DND-41 (cell line): ENCODE results near the gene DSCAML1.

Experiments used
- ATAC-seq: fragments of 200-7000 bp; cut with Tn5 transposase; 3 replicates; pipeline ENCODE4 v1.9.1; 2021; ENCODE audit warnings: low read depth; ENCODE audit not compliant: insufficient read depth
- DNase-seq: peaks from one replicate; pipeline ENCODE4 v3.0.0-alpha.2; 2020
- H2AFZ ChIP-seq: 2 replicates; pipeline ENCODE4 v1.6.0; 2012; ENCODE audit warnings: low read depth, low read length
- H3K27ac ChIP-seq: 2 replicates; pipeline ENCODE4 v1.5.1; 2012; ENCODE audit warnings: low read length, inconsistent platforms
- H3K27me3 ChIP-seq: fragments of 200-600 bp; sonication (generic); 2 replicates; pipeline ENCODE4 v1.6.0; 2012; ENCODE audit warnings: low read length, mild to moderate bottlenecking, inconsistent platforms; ENCODE audit not compliant: insufficient read depth, poor library complexity
- H3K36me3 ChIP-seq: 2 replicates; pipeline ENCODE4 v1.5.1; 2012; ENCODE audit warnings: low read length, inconsistent platforms; ENCODE audit not compliant: insufficient read depth
- H3K4me1 ChIP-seq: 2 replicates; pipeline ENCODE4 v1.5.1; 2012; ENCODE audit warnings: mild to moderate bottlenecking, low read length; ENCODE audit not compliant: insufficient read depth
- H3K4me2 ChIP-seq: 2 replicates; pipeline ENCODE4 v1.6.0; 2012; ENCODE audit warnings: mild to moderate bottlenecking, moderate library complexity, low read length, inconsistent platforms; ENCODE audit not compliant: insufficient read depth
- H3K4me3 ChIP-seq, 2 experiments: fragments of 200-600 bp in 1 of 2; shearing (Covaris generic) in 1 of 2; 2 replicates each; pipeline ENCODE4 v1.5.1; 2012 to 2016; ENCODE audit warnings: inconsistent platforms in 2 of 2, low read length in 2 of 2, mild to moderate bottlenecking in 2 of 2, low read depth in 1 of 2, moderate library complexity in 1 of 2
- H3K79me2 ChIP-seq: 2 replicates; pipeline ENCODE4 v1.6.0; 2012; ENCODE audit warnings: low read length, inconsistent platforms; ENCODE audit not compliant: insufficient read depth
- H3K9ac ChIP-seq: 2 replicates; pipeline ENCODE4 v1.6.0; 2012; ENCODE audit warnings: low read depth, mild to moderate bottlenecking, inconsistent platforms, low read length, moderate library complexity
- H3K9me3 ChIP-seq: 2 replicates; pipeline ENCODE4 v1.5.1; 2012; ENCODE audit warnings: low read length, moderate library complexity, mild to moderate bottlenecking, inconsistent platforms; ENCODE audit not compliant: insufficient read depth, severe bottlenecking
- H4K20me1 ChIP-seq: 2 replicates; pipeline ENCODE4 v1.6.0; 2012; ENCODE audit warnings: low read length; ENCODE audit not compliant: insufficient read depth
- CTCF ChIP-seq: IDR thresholded peaks from 2 replicates; pipeline ENCODE4 v1.5.1; 2012; ENCODE audit warnings: borderline replicate concordance, low read length, moderate library complexity, mild to moderate bottlenecking; ENCODE audit not compliant: poor library complexity, severe bottlenecking; ENCODE audit errors: extremely low read depth
- EZH2 ChIP-seq: IDR thresholded peaks from 3 replicates; pipeline ENCODE4 v1.6.1; 2012; ENCODE audit warnings: borderline replicate concordance, low read depth, mild to moderate bottlenecking, moderate library complexity, low read length, inconsistent platforms; ENCODE audit not compliant: severe bottlenecking

The DSCAML1 gene

DNA sequence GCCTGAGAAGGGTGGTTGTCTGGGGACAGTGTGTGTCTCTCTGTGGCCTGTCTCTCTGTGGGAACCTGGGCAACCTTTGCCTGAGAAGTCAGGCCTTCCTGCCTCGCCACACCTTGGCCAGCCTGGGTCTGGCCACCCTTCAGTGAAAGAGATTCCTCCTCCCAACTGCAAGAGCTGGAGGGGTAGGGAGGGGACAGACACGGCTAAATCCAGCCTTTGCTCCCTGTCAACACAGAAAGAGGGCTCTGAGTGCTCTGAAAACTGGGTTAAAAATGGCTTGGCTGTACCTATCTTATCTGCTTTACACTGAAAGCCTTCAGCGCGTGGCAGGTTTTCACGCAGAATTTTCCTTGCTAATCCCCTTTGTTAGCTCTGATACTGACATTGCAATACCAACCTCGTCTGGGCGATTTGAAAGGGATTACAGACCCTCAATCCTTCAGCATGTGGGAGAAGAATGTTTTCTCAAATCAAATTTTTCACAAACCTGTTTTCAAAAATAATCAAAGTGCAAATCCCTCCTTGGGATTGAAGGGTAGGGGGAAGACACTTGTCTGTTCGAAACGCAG, 163.7 kb downstream of the DSCAML1 start:
- no peaks in the 10 kb centered on the region for H3K4me1 ChIP-seq
- TF ChIP-seq CTCF (no peak), EZH2 (no peak)
- H4K20me1 ChIP-seq, result peaks cover 17% of the 10 kb centered on the region; the same call in 1 of the 2 replicates
- H3K27ac ChIP-seq, result no peak overlapping the region
- no peaks in the 10 kb centered on the region for H3K79me2 ChIP-seq
- H3K4me3 ChIP-seq, result no peak overlapping the region
- ATAC-seq, result no peak
- peaks cover 3% of the 10 kb centered on the region; the same call in 1 of the 2 replicates for H3K36me3 ChIP-seq
- H2AFZ ChIP-seq, result no peak overlapping the region
- no peak overlapping the region for H3K4me2 ChIP-seq
- H3K27me3 ChIP-seq, result no peaks in the 10 kb centered on the region
- no peak overlapping the region for H3K9ac ChIP-seq
- H3K9me3 ChIP-seq, result no peaks in the 10 kb centered on the region
- no peak for DNase-seq

DNA sequence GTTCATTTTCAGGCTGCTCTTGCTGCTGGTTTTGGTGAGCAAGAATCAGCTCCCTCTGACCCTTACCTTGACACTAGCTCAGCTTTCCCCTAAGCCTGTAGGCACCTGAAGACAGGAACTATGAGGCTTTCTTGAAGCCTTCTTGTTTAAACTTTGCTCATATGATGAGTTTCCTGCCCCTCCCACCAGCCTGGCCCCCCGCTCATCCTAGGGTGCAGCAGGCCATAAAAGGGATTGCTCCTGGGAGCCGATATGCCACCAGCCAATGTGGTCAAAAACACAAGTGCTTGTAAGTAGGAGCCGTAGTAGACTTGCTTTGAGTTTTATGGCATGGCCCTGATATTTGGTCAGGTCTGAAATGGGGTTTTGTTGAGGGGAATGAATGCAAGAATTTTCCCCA, 164.7 kb downstream of the DSCAML1 start:
- Histone ChIP-seq H4K20me1 (peaks cover 17% of the 10 kb centered on the region; the same call in 1 of the 2 replicates), H3K9ac (no peak overlapping the region), H3K36me3 (peaks cover 3% of the 10 kb centered on the region; the same call in 1 of the 2 replicates), H3K27me3 (no peaks in the 10 kb centered on the region), H3K4me2 (no peak overlapping the region), H3K4me3 (no peak overlapping the region), H3K9me3 (no peaks in the 10 kb centered on the region), H3K4me1 (no peaks in the 10 kb centered on the region), H2AFZ (no peak overlapping the region), H3K79me2 (no peaks in the 10 kb centered on the region), H3K27ac (no peak overlapping the region)
- DNase-seq (no peak), ATAC-seq (no peak)
- TF ChIP-seq EZH2 (no peak), CTCF (no peak)

GRCh38 chr11:117631336-117632140, 165.5 kb downstream of the DSCAML1 start:
- Histone ChIP-seq H3K27me3 (no peaks in the 10 kb centered on the region), H3K79me2 (no peaks in the 10 kb centered on the region), H3K9ac (no peak overlapping the region), H3K9me3 (no peaks in the 10 kb centered on the region), H3K4me1 (no peaks in the 10 kb centered on the region), H2AFZ (no peak overlapping the region), H3K36me3 (peaks cover 3% of the 10 kb centered on the region; the same call in 1 of the 2 replicates), H4K20me1 (peaks cover 14% of the 10 kb centered on the region; the same call in 1 of the 2 replicates), H3K27ac (no peak overlapping the region), H3K4me3 (no peak overlapping the region), H3K4me2 (no peak overlapping the region)
- DNase-seq, result no peak
- no peak for ATAC-seq
- TF ChIP-seq CTCF (no peak), EZH2 (no peak)
